ENCODE results near the gene ABHD17A.

DNA sequence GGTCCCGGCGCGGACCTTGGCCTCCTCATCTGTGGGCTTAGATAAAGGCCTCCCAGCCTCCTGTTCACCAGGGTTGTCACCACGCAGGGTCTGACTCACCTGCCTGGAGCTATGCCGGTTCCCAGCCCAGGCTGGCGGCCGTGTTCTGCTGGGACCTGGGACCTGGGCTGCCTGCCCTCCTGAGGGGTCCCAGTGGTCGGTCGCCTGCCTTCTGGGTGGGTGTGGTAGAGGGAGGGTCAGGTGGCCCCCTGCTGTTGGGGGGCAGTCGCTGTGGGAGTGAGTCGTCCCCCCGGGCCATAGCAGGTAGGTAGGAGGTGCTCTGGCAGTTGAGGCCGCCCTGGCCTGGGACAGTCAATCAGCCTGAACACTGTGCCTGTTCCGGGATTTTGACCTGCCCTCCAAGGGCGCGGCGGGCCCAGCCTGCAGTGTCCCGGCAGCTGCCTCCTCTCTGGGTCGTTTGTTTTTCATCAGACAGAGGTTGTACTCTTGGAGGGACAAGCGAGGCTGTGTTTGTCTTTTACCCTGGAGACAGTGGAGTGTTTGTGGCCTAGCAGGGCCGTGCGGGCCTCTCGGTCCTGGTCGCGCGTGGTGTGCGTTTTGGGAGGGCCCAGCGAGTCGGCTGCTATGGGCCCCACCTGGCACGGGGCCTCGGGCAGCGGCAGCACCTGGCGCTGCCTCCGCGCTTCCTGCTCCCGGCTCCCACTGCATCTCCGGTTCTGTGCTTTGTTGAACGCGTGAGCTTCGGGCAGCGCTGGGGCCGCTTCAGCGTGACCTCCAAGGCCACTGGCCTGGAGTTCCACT is 22.5 kb upstream of the ABHD17A start:
- TF ChIP-seq CTCF (IDR thresholded peaks at IDR 0.05) (no peak), POLR2A (IDR thresholded peaks at IDR 0.05) (no peak)
